Stimulated activated CD4-positive, alpha-beta T cell treated with anti-CD3 and anti-CD28 coated beads, Interleukin-4, amount 100 ng/mL, for 24 hours (primary cell): Measurements from ENCODE around the gene STPG4.
"Not testable (repeated sequence)": the region's sequence is repeated elsewhere in the genome, so short reads cannot be mapped to it uniquely, and the experiment has no call there.

Experiments
- DNase-seq: peaks from one replicate; pipeline ENCODE4 v3.0.0-alpha.2; 2020

Gene STPG4

DNA sequence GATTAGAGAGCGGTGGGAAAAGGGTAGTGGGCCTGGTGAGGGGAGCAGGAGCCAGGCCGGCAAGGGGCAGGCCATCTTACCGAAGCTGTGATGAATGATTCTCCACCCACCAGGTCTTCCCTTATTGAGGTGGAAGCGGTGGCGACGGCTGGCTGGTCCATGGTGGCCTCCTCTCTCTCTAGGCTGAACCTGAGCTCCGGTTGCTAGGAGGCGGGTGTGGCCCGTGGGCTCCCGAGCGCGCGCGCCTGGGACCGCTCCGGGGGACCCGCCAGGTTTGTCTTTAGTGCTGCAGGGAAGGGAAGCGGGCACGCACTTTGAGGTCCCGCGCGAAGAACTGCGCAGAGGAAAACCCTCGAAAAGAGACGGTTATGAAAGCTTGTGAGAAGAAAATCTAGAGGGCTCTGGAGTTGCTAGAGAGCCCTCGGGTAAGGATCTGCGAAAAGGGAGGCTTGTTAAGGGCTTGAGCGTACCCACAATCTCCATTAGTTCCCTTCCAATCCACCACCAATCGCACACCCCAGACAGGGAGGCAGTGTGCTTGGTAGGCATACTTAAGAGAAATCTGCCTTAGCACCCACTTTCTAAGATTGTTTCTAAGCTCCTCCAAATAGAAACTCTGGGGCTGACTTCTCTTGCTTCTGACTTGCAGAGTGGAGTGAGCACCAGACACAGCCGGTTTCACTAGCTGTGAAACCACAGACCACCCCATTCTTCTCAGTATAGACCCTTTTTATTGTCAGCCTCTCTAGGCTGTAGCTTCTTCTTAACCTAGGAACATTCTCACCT, at the start of gene STPG4:
Gene STPG4, minus strand, starts transcription at position 218 of the 786 bp plus-strand sequence. Its CDS starts 57 bp downstream, at position 161.
- DNase-seq = no peak

- DNase-seq = no peak
Observed at GRCh38 chr2:47204691-47205090, 49.6 kb upstream of the STPG4 start.

DNA sequence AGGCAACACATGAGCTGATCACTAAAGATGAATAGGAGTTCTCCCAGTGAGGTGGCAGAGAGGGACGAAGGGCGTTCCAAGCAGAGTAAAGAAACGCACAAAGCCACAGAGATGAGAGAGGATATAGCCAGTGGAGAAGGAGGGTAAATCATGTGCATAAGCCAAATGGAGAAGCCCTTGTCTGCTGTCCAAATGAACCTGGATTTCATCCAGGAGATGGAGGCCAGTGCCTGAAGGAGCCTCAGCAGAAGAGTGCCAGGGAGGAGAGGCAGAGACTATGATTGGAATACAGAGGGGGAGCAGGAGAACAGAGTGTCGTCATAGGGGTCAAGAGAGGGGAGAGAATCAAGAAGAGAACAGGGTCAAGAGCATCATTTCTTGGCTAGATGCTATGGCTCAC, 48.9 kb upstream of the STPG4 start:
- no peak for DNase-seq

DNA sequence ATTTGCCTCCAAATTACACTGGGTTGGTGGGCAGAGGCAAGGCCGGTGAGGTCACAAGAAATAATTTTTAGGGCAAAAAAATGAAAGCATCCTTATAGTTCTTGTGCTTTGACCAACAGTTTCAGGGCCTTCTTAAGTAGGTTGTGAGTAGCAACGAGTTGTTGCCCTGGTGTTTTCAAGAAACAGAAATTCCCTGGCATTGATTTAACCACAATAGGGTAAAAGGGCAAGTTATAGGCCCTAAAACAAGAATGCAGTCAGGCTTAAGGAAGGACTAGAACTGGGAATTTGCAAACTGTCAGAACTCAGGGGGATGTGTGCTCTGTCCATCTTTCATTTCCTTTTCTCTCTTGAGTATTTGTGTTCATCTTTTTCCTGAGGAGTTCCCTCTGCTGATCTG, 46.1 kb upstream of the STPG4 start:
- no peak for DNase-seq

- DNase-seq = no peak
Observed at GRCh38 chr2:47198985-47199451, 43.9 kb upstream of the STPG4 start.

DNA sequence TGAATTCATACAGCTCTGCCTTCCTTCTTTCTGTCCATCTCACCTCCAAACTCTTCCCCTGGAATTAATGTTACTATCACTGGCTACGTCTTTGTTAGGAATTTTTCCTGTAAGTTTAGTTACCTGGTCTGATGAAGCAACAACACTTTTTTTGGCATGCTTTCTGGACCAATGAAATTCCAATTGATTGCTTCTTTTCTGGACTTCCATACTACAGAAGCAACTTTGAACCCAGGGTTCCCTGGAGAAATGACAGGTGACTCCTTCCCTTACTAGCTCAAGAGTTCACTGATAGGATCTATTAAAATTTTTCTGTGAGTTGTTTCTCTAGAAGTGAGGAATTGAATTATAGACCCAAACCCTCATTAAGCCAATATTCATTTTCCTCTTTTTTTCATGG, 41.4 kb upstream of the STPG4 start:
- no peak for DNase-seq

- no peak for DNase-seq
Observed at GRCh38 chr2:47196046-47196445, 40.9 kb upstream of the STPG4 start.

- no peak for DNase-seq
Observed at GRCh38 chr2:47195148-47195547, 40.0 kb upstream of the STPG4 start.

- no peak for DNase-seq
Observed at GRCh38 chr2:47194410-47194809, 39.3 kb upstream of the STPG4 start.

- DNase-seq = no peak
Observed at GRCh38 chr2:47193607-47194006, 38.5 kb upstream of the STPG4 start.

DNA sequence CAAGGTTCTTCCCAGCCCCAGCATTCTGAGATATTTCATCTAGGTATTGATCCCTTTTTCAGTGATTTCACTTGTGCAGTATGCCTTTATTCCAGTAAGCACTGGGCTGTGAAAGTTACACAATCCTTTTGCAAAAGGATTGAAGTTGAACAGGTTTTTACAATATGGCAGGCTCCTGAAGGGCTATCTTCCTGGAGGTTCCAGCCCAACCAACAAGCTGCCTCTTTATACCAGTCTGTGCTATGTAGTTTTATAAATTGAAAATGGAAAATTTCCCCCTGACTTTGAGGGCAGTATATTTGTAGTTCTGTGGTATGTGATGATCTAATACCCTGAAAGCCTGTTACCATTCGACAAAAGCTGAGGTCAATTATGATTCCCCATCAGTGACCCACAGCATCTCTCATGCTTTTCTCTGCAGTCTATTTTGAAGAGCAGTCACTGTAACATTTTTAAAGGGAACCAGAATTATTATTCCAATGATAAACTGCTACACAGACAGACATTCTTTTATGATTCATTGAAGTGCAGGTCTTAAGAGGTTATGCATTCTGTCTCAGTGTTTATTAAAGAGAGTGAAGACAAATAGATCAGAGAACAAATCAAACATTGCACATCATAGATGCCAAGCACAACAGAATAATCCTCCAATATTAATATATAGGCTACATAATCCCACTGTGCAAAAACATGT, 35.2 kb upstream of the STPG4 start:
- DNase-seq = no peak

- no peak for DNase-seq
Observed at GRCh38 chr2:47189635-47190034, 34.5 kb upstream of the STPG4 start.

DNA sequence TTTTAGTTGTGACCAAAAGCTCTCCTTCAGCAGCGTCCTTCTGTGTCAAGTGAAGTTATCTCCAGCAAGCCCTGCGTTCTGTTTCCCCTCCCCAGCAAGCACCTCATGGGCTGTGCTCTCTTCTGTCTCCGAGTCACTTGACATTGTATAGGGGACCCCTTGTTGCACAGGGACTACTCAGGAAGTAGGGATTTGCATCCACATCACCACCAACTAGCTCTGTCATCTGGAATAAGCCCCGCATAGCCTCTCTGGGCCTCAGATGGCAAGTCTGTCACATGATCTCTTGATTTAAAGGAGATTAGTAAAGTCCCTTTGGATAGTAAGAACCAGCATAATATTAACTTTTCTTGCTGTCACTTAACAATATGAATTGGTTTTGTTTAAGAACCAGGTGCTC, 32.0 kb upstream of the STPG4 start:
- no peak for DNase-seq

DNA sequence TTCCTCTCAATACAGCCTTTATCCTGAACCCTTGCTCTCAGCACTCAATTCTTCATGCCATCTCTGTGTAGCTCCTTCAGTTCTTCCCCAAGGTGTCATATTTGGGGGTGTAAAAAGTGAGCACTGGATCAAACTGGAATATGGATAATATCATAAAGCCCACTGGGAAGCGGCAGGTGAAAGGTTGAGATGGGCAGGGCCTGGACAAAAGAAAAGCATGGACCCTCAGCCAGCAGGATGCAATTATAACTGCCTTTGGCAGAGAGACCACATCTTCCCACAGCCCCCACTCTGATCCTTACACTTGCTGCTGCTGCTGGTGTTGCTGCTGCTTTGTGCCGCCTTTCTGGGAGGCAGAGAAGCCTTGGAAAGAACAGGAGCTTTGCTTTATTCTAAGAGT, 31.2 kb upstream of the STPG4 start:
- no peak for DNase-seq

DNA sequence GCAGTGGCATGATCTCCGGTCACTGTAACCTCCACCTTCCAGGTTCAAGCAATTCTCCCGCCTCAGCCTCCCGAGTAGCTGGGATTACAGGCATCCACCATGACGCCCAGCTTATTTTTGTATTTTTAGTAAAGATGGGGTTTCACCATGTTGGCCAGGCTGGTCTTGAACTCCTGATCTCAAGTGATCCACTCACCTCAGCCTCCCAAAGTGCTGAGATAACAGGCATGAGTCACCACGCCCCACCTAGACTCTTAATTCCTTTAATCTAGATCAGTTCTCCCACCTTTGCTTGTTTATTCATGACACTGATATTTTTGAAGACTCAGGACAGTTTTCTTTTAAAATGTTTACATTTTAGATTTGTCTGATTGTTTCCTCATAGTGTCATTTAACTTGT, 30.0 kb upstream of the STPG4 start:
- DNase-seq = not testable (repeated sequence)

- DNase-seq = no peak
Observed at GRCh38 chr2:47181176-47181575, 26.1 kb upstream of the STPG4 start.

GRCh38 chr2:47180531-47180930, 25.4 kb upstream of the STPG4 start:
- DNase-seq = no peak

DNA sequence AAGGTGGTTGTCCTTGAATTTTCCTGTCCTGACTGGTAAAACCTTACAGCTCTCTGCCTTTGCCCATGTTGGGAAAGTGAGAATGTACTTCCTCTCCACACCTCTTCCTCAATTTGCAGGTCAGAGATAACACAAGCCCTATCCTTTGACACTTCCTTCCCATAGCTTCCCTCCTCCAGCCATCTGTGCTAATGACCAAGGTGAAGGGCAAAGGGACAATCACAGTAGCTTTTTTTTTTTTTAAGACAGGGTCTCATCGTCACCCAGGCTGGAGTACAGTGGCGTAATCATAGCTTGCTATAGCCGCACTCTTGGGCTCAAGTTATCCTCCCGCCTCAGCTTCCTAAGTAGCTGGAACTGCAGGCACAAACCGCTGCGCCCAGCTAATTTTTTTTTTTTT, 24.3 kb upstream of the STPG4 start:
- DNase-seq = no peak

- DNase-seq = no peak
Observed at GRCh38 chr2:47178341-47178740, 23.2 kb upstream of the STPG4 start.

DNA sequence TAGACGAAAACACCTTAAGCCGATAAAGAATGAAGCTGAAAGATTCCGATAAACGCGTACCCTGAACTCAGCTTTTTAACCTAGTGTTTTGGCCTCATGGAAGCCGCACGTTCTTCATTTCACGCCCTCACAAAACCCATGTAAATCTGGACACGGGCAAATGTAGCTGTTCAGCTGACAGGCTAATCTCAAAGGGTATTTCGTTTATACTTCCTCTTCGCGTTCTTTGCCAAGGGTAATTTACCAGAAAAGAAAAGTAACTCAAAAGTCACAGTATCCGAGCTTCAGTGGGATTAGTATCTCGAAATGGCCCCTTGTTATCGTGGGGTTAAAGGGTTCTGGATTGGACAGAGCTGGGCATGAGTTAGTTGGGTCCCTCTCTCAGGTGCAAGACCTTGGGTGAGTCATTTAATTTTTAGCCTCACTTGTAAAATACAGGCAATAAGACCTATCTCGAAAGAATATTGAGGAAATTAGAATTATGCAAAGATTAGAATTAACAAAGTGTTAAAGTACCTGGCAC, 22.0 kb upstream of the STPG4 start:
- no peak for DNase-seq

DNA sequence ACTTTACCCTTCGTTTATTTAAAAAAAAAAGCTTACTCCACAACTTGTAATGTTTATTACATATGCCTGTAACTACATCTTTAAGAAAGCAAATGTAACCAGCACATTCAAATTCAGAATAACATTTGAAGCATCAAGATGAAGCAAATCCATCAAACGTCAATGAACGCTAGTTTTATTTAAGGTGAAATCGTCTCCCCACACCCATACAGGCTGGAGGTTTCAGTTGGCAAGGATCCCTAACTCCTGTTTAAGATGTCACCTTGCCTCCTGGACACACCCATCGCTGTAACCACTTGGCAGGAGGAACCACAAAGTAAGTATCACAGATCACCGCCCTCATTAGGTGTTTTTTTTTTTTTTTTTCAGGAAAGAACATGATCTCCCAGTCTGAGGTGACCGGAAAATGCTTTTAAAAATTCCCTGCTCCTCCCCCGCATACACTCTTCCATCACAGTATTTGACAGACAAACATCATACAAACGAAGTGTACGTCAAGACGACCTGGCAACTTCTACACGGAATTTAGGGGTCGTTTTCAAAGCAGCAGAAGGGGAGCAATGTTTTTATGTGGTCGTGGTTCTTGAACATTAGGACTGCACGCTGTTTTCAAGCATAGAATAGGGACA, 19.7 kb upstream of the STPG4 start:
- peak; percentile 28 for DNase-seq

DNA sequence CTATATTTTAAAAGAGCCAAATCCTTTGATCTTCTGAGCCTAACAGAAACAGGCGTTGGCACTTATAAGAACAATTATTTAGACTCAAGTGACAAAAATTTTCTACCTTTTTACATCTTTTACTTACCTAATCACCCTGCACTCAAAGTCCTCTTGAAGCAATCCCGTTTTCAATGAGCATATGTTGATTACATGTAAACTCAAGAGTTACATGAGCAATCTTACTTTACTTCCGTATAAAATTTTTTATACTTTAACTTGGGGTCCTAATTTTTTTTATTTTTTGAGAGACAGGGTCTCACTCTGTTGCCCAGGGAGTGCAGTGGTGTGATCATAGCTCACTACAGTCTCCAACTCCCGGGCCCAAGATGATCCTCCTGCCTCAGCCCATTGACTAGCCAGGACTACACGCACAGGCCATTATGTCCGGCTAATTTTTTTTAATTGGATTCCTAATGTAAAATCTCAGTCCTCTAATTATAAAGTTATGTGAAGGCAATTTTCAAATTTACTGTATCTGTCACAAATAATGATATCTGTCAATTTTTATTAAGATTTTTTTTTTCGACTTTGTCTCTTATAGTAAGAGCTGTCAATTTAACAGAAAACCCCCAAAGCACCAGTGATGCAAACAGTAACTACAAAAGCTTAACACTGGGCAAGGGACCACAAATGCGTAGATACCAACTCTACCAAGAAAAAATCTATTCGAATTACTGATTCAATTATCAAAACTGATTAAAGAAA, 19.1 kb upstream of the STPG4 start:
- no peak for DNase-seq
